Fibroblast of skin of right quadriceps (primary cell): ENCODE measurements around the gene SCN2B.

ENCODE experiments used
- DNase-seq: peaks from one replicate; pipeline ENCODE4 v3.0.0-alpha.2; 2013

SCN2B gene

GRCh38 chr11:118175993-118176777 is at the start of gene SCN2B:
Gene SCN2B (minus strand): TSS chr11:118176639. CDS start chr11:118176431, 208 bp downstream.
- peak; percentile 36 for DNase-seq

GRCh38 chr11:118224511-118225188 is 48.2 kb upstream of the SCN2B start, which contains the start of gene JAML:
Gene JAML (minus strand): TSS chr11:118225011. CDS start chr11:118214866, 10,145 bp downstream.
- no peak for DNase-seq

- no peak for DNase-seq
Observed at GRCh38 chr11:118223992-118224391, 47.6 kb upstream of the SCN2B start.

- no peak for DNase-seq
Observed at GRCh38 chr11:118223570-118223969, 47.1 kb upstream of the SCN2B start.

- no peak for DNase-seq
Observed at GRCh38 chr11:118222437-118222836, 46.0 kb upstream of the SCN2B start.

- no peak for DNase-seq
Observed at GRCh38 chr11:118221419-118221818, 45.0 kb upstream of the SCN2B start.

- no peak for DNase-seq
Observed at GRCh38 chr11:118219732-118220131, 43.3 kb upstream of the SCN2B start.

- no peak for DNase-seq
Observed at GRCh38 chr11:118219244-118219643, 42.8 kb upstream of the SCN2B start.

- DNase-seq = no peak
Observed at GRCh38 chr11:118217575-118217974, 41.1 kb upstream of the SCN2B start.

- no peak for DNase-seq
Observed at GRCh38 chr11:118216621-118217481, 40.4 kb upstream of the SCN2B start.

- DNase-seq = no peak
Observed at GRCh38 chr11:118215765-118216164, 39.3 kb upstream of the SCN2B start.

GRCh38 chr11:118215262-118215661 is 38.8 kb upstream of the SCN2B start:
- no peak for DNase-seq

GRCh38 chr11:118214210-118214914 is 37.9 kb upstream of the SCN2B start:
- DNase-seq = no peak

GRCh38 chr11:118213781-118214180 is 37.3 kb upstream of the SCN2B start:
- DNase-seq = no peak

GRCh38 chr11:118213201-118213600 is 36.8 kb upstream of the SCN2B start:
- no peak for DNase-seq

GRCh38 chr11:118212781-118213191 is 36.3 kb upstream of the SCN2B start:
- DNase-seq = no peak

- no peak for DNase-seq
Observed at GRCh38 chr11:118212131-118212725, 35.8 kb upstream of the SCN2B start.

GRCh38 chr11:118211006-118211405 is 34.6 kb upstream of the SCN2B start:
- DNase-seq = peak; percentile 3

- no peak for DNase-seq
Observed at GRCh38 chr11:118210323-118210722, 33.9 kb upstream of the SCN2B start.

- no peak for DNase-seq
Observed at GRCh38 chr11:118209033-118209432, 32.6 kb upstream of the SCN2B start.

GRCh38 chr11:118207079-118207478 is 30.6 kb upstream of the SCN2B start:
- DNase-seq = no peak

GRCh38 chr11:118206391-118207031 is 30.1 kb upstream of the SCN2B start:
- no peak for DNase-seq
